Transverse colon (tissue), 3 donors: ENCODE measurements around the gene GPR162.

Experiments used
- POLR2A ChIP-seq: fragments of 450-650 bp; IDR thresholded peaks from one replicate; pipeline ENCODE4 v1.6.1; 2016; ENCODE audit warnings: antibody characterized with exemption, mild to moderate bottlenecking, moderate library complexity
- TF ChIP-seq, protein P1 (sequence below), 5 experiments: fragments of 200-600 bp in 3 of 5; fragments of 450-650 bp in 2 of 5; sonication (generic) in 3 of 5; IDR thresholded peaks; 1 replicate in 2 of 5; 2 replicates in 3 of 5; pipeline ENCODE4 v1.5.1; 2016 to 2017; ENCODE audit warnings: antibody characterized with exemption in 5 of 5, inconsistent platforms in 3 of 5, mild to moderate bottlenecking in 2 of 5, moderate library complexity in 1 of 5

DNA sequence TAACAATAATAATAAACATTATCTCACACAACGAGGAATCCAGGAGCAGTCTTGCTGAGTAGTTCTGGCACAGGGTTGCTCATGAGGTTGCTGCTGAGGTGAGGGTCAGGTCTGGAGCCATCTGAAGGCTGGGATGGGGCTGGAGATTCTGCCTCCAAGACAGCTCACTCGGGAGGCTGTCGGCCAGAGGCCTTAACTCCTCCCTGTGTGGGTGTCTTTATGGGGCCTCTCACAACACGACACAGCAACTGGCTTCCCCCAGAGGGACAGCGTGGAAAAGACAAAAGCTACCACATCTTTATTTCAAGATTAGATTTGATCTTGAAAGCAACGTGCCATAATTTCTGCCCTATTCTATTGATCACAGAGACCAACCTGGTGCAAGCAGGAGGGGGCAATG is 39.5 kb upstream of the GPR162 start:
- TF ChIP-seq, protein P1, sequence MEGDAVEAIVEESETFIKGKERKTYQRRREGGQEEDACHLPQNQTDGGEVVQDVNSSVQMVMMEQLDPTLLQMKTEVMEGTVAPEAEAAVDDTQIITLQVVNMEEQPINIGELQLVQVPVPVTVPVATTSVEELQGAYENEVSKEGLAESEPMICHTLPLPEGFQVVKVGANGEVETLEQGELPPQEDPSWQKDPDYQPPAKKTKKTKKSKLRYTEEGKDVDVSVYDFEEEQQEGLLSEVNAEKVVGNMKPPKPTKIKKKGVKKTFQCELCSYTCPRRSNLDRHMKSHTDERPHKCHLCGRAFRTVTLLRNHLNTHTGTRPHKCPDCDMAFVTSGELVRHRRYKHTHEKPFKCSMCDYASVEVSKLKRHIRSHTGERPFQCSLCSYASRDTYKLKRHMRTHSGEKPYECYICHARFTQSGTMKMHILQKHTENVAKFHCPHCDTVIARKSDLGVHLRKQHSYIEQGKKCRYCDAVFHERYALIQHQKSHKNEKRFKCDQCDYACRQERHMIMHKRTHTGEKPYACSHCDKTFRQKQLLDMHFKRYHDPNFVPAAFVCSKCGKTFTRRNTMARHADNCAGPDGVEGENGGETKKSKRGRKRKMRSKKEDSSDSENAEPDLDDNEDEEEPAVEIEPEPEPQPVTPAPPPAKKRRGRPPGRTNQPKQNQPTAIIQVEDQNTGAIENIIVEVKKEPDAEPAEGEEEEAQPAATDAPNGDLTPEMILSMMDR (IDR thresholded peaks at IDR 0.05) = no peak
- TF ChIP-seq POLR2A = no peak
